AG09309 (cell line): ENCODE results near the gene MAP4K4.

Source experiments
- DNase-seq: peaks from one replicate; pipeline ENCODE4 v3.0.0-alpha.2; 2010; ENCODE audit warnings: low read depth
- H3K4me3 ChIP-seq: 2 replicates; pipeline ENCODE4 v1.5.1; 2011; ENCODE audit warnings: mild to moderate bottlenecking, low read depth, low read length, moderate library complexity; ENCODE audit not compliant: control insufficient read depth
- TF ChIP-seq, protein P1 (sequence below): IDR thresholded peaks from 2 replicates; pipeline ENCODE4 v1.5.1; 2011; ENCODE audit warnings: mild to moderate bottlenecking, low read depth, low read length, inconsistent platforms; ENCODE audit not compliant: insufficient read depth, control insufficient read depth; ENCODE audit errors: missing control alignments

Gene MAP4K4

GRCh38 chr2:101787097-101787496 is 89.6 kb downstream of the MAP4K4 start:
- H3K4me3 ChIP-seq = no peak overlapping the region
- TF ChIP-seq, protein P1, sequence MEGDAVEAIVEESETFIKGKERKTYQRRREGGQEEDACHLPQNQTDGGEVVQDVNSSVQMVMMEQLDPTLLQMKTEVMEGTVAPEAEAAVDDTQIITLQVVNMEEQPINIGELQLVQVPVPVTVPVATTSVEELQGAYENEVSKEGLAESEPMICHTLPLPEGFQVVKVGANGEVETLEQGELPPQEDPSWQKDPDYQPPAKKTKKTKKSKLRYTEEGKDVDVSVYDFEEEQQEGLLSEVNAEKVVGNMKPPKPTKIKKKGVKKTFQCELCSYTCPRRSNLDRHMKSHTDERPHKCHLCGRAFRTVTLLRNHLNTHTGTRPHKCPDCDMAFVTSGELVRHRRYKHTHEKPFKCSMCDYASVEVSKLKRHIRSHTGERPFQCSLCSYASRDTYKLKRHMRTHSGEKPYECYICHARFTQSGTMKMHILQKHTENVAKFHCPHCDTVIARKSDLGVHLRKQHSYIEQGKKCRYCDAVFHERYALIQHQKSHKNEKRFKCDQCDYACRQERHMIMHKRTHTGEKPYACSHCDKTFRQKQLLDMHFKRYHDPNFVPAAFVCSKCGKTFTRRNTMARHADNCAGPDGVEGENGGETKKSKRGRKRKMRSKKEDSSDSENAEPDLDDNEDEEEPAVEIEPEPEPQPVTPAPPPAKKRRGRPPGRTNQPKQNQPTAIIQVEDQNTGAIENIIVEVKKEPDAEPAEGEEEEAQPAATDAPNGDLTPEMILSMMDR = no peak
- no peak for DNase-seq

DNA sequence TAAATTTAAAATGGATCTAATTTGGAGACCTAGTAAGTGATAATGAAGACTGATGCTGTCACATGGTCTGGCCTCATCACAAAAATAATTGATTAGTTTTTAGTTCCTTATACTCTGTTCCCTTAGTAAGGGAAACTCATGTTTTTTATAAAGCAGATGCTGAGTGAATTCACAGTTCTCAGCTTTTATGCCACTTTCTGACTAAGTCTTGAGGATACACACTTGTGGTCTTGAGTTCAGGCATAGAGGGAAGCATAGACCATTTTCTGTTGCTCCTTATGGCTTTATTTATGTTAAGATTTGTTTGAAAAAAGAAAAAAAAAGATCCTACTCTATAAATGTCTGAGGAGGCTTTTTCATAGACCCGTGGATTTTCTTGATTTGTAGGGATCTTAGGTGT is 91.1 kb downstream of the MAP4K4 start:
- DNase-seq = no peak
- TF ChIP-seq, protein P1 = no peak
- no peak overlapping the region for H3K4me3 ChIP-seq

DNA sequence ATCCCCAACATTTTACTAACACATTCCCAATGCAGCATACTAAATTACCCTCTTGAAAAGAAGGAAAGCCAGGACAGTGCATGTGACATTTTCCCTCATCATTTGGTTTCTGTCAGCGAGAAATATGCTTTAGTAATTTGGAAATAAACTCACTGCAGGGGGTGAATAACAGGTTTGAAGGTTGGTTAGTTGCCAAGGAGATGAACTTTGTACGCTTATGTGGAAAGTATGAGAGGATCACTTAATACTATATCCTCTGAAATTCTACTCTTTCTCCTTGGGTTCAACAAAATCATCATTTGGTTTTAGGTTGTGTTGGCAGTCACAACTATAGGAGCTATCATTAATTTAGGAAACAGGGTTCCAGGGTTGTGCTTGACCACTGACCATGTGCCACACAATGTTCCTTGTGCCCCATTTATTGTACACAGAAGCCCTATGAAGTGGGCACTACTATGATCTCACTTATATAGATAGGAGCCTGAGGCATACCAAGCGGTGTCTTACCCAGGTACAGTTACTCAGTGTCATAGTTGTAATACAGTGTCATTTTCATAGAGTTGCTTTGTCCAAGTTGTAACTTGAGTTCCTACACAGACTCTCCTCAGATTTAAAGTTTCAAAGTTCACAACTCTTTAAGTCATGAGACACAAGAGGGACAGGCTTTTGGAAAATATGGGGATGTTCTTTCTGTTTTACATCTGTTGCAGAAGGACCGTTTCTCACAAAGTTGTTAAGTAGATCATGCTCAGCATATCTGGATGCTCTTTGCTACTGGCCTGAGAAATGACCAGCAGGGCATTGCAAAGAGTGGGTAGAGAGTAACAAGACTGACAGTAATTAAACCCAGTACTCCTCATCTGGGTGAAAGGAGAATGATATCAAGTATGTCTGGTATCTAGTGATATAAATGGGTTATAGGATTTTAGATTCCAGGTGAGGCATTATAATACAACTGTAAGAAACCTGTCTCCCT is 91.8 kb downstream of the MAP4K4 start:
- no peak for DNase-seq
- TF ChIP-seq, protein P1 = no peak
- H3K4me3 ChIP-seq = no peak overlapping the region

- TF ChIP-seq, protein P1 = no peak
- no peak for DNase-seq
- no peak overlapping the region for H3K4me3 ChIP-seq
Measured at GRCh38 chr2:101790416-101790815, 92.9 kb downstream of the MAP4K4 start.

DNA sequence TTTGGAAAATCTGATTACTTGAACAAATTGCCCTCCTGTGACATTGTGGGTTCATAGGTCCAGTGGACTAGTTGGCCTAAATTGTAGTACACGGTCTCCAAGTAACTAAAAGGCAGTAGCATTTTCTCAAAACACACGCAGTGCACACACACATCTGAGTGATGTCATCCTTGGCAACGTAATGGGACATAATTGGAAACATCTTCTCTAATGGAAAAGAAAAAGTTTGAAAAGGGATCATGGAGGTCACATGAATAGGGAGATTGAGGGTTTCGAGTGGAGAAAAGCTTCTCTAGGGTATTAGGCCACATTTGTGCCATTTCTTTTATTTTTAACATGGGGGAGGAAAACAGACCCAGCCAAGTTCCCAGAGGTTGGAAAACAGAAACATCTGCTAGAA is 93.3 kb downstream of the MAP4K4 start:
- TF ChIP-seq, protein P1 = no peak
- no peak overlapping the region for H3K4me3 ChIP-seq
- peak; percentile 55 for DNase-seq

DNA sequence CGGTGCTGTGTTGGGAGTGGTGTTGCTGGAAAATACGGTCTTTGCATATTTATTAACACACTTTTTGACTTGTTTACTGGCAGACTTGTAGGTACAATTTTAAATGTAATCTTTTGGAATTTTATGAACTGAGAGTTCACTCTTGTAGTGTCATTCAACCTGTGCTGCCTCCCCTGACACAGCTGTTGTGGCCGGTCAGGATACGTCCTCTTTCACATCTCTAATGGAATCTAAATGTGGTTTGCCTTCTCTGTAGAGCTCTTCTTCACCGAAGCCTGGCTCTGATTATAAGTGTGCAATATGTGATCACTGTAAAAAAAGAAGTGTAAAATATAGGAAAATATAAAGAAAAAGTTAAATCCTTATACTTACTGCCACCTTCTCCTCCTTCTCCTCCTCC is 94.7 kb downstream of the MAP4K4 start:
- TF ChIP-seq, protein P1 = no peak
- DNase-seq = no peak
- H3K4me3 ChIP-seq = no peak overlapping the region
